Suprapubic skin (tissue), 3 donors: Measurements from ENCODE around the gene MBP.

Experiments used
- CTCF ChIP-seq, 2 donors: fragments of 200-600 bp in 1 of 2; fragments of 450-650 bp in 1 of 2; sonication (generic) in 1 of 2; IDR thresholded peaks; one replicate each; pipeline ENCODE4 v1.5.1; 2016 to 2019; ENCODE audit warnings: antibody characterized with exemption in 2 of 2, mild to moderate bottlenecking in 1 of 2, moderate library complexity in 1 of 2
- POLR2A ChIP-seq, 2 donors: fragments of 450-650 bp; IDR thresholded peaks; one replicate each; pipeline ENCODE4 v1.6.1; 2017; ENCODE audit warnings: antibody characterized with exemption in 2 of 2, mild to moderate bottlenecking in 2 of 2, moderate library complexity in 2 of 2

DNA sequence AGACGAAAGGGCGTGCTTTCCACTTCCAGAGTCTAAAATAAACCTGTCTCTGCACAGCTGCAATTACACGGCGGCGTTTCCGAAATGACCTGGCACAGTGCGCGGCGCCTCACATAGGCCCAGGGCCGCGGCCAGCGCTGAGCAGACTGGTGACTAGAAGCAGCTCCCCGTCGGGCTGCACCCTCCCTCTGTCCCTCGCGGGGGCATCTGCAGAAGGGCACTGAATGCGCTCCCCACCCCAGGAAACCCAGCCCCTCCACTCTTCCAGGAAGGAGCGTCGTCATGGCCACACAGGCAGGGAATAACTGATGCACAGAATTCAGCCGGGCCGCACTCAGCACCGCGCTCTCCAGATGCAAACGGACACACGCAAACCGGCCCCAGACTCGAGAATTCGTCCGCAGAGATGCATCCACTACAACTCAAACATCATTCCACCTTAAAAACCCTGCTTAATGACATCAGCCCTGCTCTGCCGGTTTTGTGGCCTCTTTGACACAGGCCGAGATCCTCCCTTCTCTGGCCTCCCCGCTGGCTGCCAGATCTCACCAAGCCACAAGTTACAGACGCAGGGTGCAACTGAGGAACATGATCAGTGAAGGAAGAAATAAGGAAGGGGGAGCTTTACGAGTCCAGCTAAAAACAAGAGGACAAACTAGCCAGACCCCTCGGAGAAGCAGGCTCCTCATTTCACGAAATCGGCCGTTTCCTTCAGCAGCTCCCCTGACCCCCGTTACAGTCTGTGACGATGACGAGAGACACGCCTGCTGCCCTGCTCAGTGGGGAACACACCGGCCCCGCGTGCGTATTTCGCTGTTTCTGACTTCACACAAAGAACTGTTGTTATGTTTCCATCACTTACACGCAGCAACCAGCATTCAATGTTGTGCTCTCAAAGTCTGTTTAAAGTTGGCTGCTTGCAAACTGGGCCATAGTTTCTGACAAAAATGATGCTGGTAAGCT is 40.2 kb downstream of the MBP start:
- TF ChIP-seq CTCF (IDR thresholded peaks at IDR 0.05) (no peak), POLR2A (IDR thresholded peaks at IDR 0.05) (no peak)
